ENCODE measurements around the gene DIRAS1.

The DIRAS1 gene

GRCh38 chr19:2755811-2756210 is 34.6 kb upstream of the DIRAS1 start:
- DNase-seq, result no peak

GRCh38 chr19:2755448-2755705 is 34.2 kb upstream of the DIRAS1 start:
- DNase-seq, result no peak

GRCh38 chr19:2754659-2755447 is 33.7 kb upstream of the DIRAS1 start:
- no peak for DNase-seq

- peak in 1 of 56 donors; percentile 31 for DNase-seq
These were observed 30.3 kb upstream of the DIRAS1 start for GRCh38 chr19:2751438-2751830.

GRCh38 chr19:2750808-2751437 is 29.8 kb upstream of the DIRAS1 start:
- DNase-seq, result peak in 23 of 56 donors; percentile 9 to 69 (median 36)

GRCh38 chr19:2747349-2747748 is 26.2 kb upstream of the DIRAS1 start:
- no peak for DNase-seq

GRCh38 chr19:2744113-2744512 is 22.9 kb upstream of the DIRAS1 start:
- DNase-seq, result no peak

- peak in 22 of 56 donors; percentile 4 to 72 (median 32) for DNase-seq
These were observed 21.9 kb upstream of the DIRAS1 start for GRCh38 chr19:2743099-2743498.

- no peak for DNase-seq
These were observed 19.1 kb upstream of the DIRAS1 start for GRCh38 chr19:2740314-2740656.

- peak; percentile 61 to 98 (median 95) for DNase-seq
These were observed 18.6 kb upstream of the DIRAS1 start, which contains the start of gene SLC39A3 for GRCh38 chr19:2739602-2740313. TSS of gene SLC39A3 (minus strand) at chr19:2740017. CDS start at chr19:2737257, 2,760 bp downstream.

GRCh38 chr19:2736550-2737190 is 15.5 kb upstream of the DIRAS1 start:
- no peak for DNase-seq

- no peak for DNase-seq
These were observed 14.2 kb upstream of the DIRAS1 start for GRCh38 chr19:2735374-2735773.

- DNase-seq, result no peak
These were observed 13.6 kb upstream of the DIRAS1 start for GRCh38 chr19:2734589-2735288.

- DNase-seq, result no peak
These were observed 12.9 kb upstream of the DIRAS1 start for GRCh38 chr19:2733930-2734588.

GRCh38 chr19:2732883-2733282 is 11.7 kb upstream of the DIRAS1 start:
- no peak for DNase-seq

- no peak for DNase-seq
These were observed 11.1 kb upstream of the DIRAS1 start for GRCh38 chr19:2732157-2732725.

- DNase-seq, result no peak
These were observed 10.2 kb upstream of the DIRAS1 start for GRCh38 chr19:2731181-2731995.

- DNase-seq, result no peak
These were observed 9.0 kb upstream of the DIRAS1 start for GRCh38 chr19:2729943-2730818.
